HEK293T (cell line): ENCODE data around the gene SNED1.

Experiments
- CTCF ChIA-PET: fragments of 350-600 bp; formaldehyde crosslinking; extraction: SDS; loops from one replicate; lab custom pipeline; 2021; ENCODE audit warnings: antibody characterized with exemption, inconsistent platforms; lab: Yijun Ruan, JAX
- POLR2A ChIA-PET: fragments of 350-600 bp; formaldehyde crosslinking; extraction: SDS; loops from one replicate; lab custom pipeline; 2020; ENCODE audit warnings: antibody characterized with exemption, inconsistent platforms; lab: Yijun Ruan, JAX
- DNase-seq: peaks from one replicate; pipeline ENCODE4 v3.0.0; 2012; ENCODE audit warnings: mixed read lengths; ENCODE audit errors: extremely low spot score
- ARNT ChIP-seq: fragments of 450-650 bp; IDR thresholded peaks from 2 replicates; pipeline ENCODE4 v1.6.1; 2017; ENCODE audit warnings: mild to moderate bottlenecking
- BHLHE40 ChIP-seq: fragments of 450-650 bp; IDR thresholded peaks from 2 replicates; pipeline ENCODE4 v1.6.1; 2016; ENCODE audit warnings: mild to moderate bottlenecking, moderate library complexity, borderline replicate concordance
- CTBP1 ChIP-seq: fragments of 450-650 bp; IDR thresholded peaks from 2 replicates; pipeline ENCODE4 v1.6.1; 2016; ENCODE audit warnings: borderline replicate concordance
- ELF4 ChIP-seq: fragments of 450-650 bp; IDR thresholded peaks from 2 replicates; pipeline ENCODE4 v1.6.1; 2017; ENCODE audit warnings: antibody characterized with exemption
- FOXA1 ChIP-seq: fragments of 450-650 bp; IDR thresholded peaks from 2 replicates; pipeline ENCODE4 v1.6.1; 2016; ENCODE audit warnings: mild to moderate bottlenecking
- FOXK2 ChIP-seq: fragments of 450-650 bp; IDR thresholded peaks from 2 replicates; pipeline ENCODE4 v1.6.1; 2016; ENCODE audit warnings: mild to moderate bottlenecking
- FOXM1 ChIP-seq: fragments of 450-650 bp; IDR thresholded peaks from 2 replicates; pipeline ENCODE4 v1.6.1; 2017; ENCODE audit warnings: mild to moderate bottlenecking, borderline replicate concordance
- HDGF ChIP-seq: fragments of 450-650 bp; IDR thresholded peaks from 2 replicates; pipeline ENCODE4 v1.6.1; 2017; ENCODE audit warnings: antibody characterized with exemption, borderline replicate concordance
- L3MBTL2 ChIP-seq: fragments of 450-650 bp; conservative IDR thresholded peaks from 2 replicates; pipeline ENCODE4 v1.6.1; 2016; ENCODE audit warnings: mild to moderate bottlenecking
- LEF1 ChIP-seq: fragments of 450-650 bp; IDR thresholded peaks from 2 replicates; pipeline ENCODE4 v1.6.1; 2017; ENCODE audit warnings: mild to moderate bottlenecking, borderline replicate concordance
- NFRKB ChIP-seq: fragments of 450-650 bp; IDR thresholded peaks from 2 replicates; pipeline ENCODE4 v1.6.1; 2016; ENCODE audit warnings: mild to moderate bottlenecking, moderate library complexity
- PKNOX1 ChIP-seq: fragments of 450-650 bp; IDR thresholded peaks from 2 replicates; pipeline ENCODE4 v1.6.1; 2016
- SP1 ChIP-seq: fragments of 450-650 bp; IDR thresholded peaks from 2 replicates; pipeline ENCODE4 v1.6.1; 2017
- SUZ12 ChIP-seq: fragments of 450-650 bp; IDR thresholded peaks from 2 replicates; pipeline ENCODE4 v1.6.1; 2016; ENCODE audit warnings: mild to moderate bottlenecking
- TARDBP ChIP-seq: fragments of 450-650 bp; IDR thresholded peaks from 2 replicates; pipeline ENCODE4 v1.6.1; 2016
- ZNF384 ChIP-seq: fragments of 450-650 bp; IDR thresholded peaks from 2 replicates; pipeline ENCODE4 v1.6.1; 2016

The SNED1 gene

GRCh38 chr2:240990266-240990529 lies 8.2 kb upstream of the SNED1 start:
- ChIA-PET CTCF (interaction anchor here (0.6 kb wide), 1 partner anchor 8 kb away, joined by 3 read pairs; no protein-coding TSS in a partner anchor), POLR2A (no interaction called here)
- DNase-seq = no peak
- TF ChIP-seq HDGF = no peak
- TF ChIP-seq ARNT = no peak
- no peak for TF ChIP-seq FOXA1
- no peak for TF ChIP-seq ELF4
- no peak for TF ChIP-seq CTBP1
- TF ChIP-seq SP1 = no peak
- TF ChIP-seq PKNOX1 = no peak
- TF ChIP-seq ZNF384 = no peak
- no peak for TF ChIP-seq TARDBP
- TF ChIP-seq FOXM1 = no peak
- TF ChIP-seq L3MBTL2 = no peak
- TF ChIP-seq FOXK2 = no peak
- no peak for TF ChIP-seq NFRKB
- TF ChIP-seq BHLHE40 = no peak
- no peak for TF ChIP-seq SUZ12
- TF ChIP-seq LEF1 = no peak

GRCh38 chr2:240990726-240991377 lies 7.6 kb upstream of the SNED1 start:
- CTCF ChIA-PET = no interaction called here
- POLR2A ChIA-PET = no interaction called here
- DNase-seq = no peak
- TF ChIP-seq SUZ12 = no peak
- no peak for TF ChIP-seq SP1
- no peak for TF ChIP-seq FOXA1
- TF ChIP-seq HDGF = no peak
- no peak for TF ChIP-seq ELF4
- TF ChIP-seq L3MBTL2 = no peak
- TF ChIP-seq NFRKB = no peak
- no peak for TF ChIP-seq FOXM1
- no peak for TF ChIP-seq LEF1
- TF ChIP-seq FOXK2 = no peak
- no peak for TF ChIP-seq TARDBP
- TF ChIP-seq CTBP1 = no peak
- no peak for TF ChIP-seq BHLHE40
- no peak for TF ChIP-seq ZNF384
- TF ChIP-seq ARNT = no peak
- TF ChIP-seq PKNOX1 = no peak

- ChIA-PET CTCF (no interaction called here), POLR2A (no interaction called here)
- no peak for TF ChIP-seq FOXM1
- no peak for DNase-seq
Observed at GRCh38 chr2:240991378-240992263, 6.8 kb upstream of the SNED1 start.

GRCh38 chr2:240992572-240993291 lies 5.7 kb upstream of the SNED1 start:
- no peak for DNase-seq
- TF ChIP-seq CTBP1 (no peak), ARNT (no peak), FOXA1 (no peak), SUZ12 (no peak), NFRKB (no peak), L3MBTL2 (no peak), SP1 (no peak), LEF1 (no peak), ELF4 (no peak), FOXM1 (no peak), PKNOX1 (no peak), FOXK2 (no peak)
- CTCF ChIA-PET = no interaction called here
- POLR2A ChIA-PET = no interaction called here

- ChIA-PET POLR2A (no interaction called here), CTCF (no interaction called here)
- no peak for DNase-seq
- TF ChIP-seq PKNOX1 (no peak), NFRKB (no peak), HDGF (no peak), FOXM1 (no peak), FOXA1 (no peak), TARDBP (no peak), L3MBTL2 (no peak), BHLHE40 (no peak), FOXK2 (no peak), ZNF384 (no peak), ELF4 (no peak), CTBP1 (no peak), ARNT (no peak)
Observed at GRCh38 chr2:240993446-240994170, 4.8 kb upstream of the SNED1 start.
